Mesothelial cell of epicardium (in vitro differentiated cells): Measurements from ENCODE around the gene OBSL1. TPM values are rescaled to one million over a fixed set of nuclear protein-coding genes. Genes with fewer than 3 reads are reported as not detected.

Source experiments
- DNase-seq, 2 experiments: peaks; one replicate each; pipeline ENCODE4 v3.0.0; 2021; ENCODE audit warnings: low spot score in 2 of 2; ENCODE audit not compliant: unreplicated experiment in 2 of 2
- H3K27ac Mint-ChIP-seq: 2 replicates; pipeline ENCODE4 v1.8.0; 2021; ENCODE audit warnings: mixed read lengths
- H3K27me3 Mint-ChIP-seq: 2 replicates; pipeline ENCODE4 v1.8.0; 2021; ENCODE audit warnings: low read depth, mixed read lengths
- H3K36me3 Mint-ChIP-seq: 2 replicates; pipeline ENCODE4 v1.8.0; 2021; ENCODE audit warnings: mixed read lengths
- H3K4me1 Mint-ChIP-seq: 2 replicates; pipeline ENCODE4 v1.8.0; 2021; ENCODE audit warnings: mixed read lengths
- H3K4me3 Mint-ChIP-seq: 2 replicates; pipeline ENCODE4 v1.8.0; 2021; ENCODE audit warnings: mild to moderate bottlenecking, moderate library complexity, mixed read lengths
- H3K9me3 Mint-ChIP-seq: 2 replicates; pipeline ENCODE4 v1.8.0; 2021; ENCODE audit warnings: mixed read lengths
- CTCF ChIP-seq: fragments of 200-600 bp; sonication (generic); IDR thresholded peaks from one replicate; pipeline ENCODE4 v1.5.0; 2021; ENCODE audit warnings: antibody characterized with exemption; ENCODE audit not compliant: unreplicated experiment
- total RNA-seq: library from RNA; stranded (reverse); gene quantifications from 3 replicates; pipeline ENCODE4 v1.2.1, GENCODE V29; 2021

The OBSL1 gene
- total RNA-seq, 1 donor from 2014 or later, result 319 TPM

- H3K27ac Mint-ChIP-seq, result no peak overlapping the region
- H3K9me3 Mint-ChIP-seq, result no peaks in the 10 kb centered on the region
- peaks cover 8% of the 10 kb centered on the region for H3K36me3 Mint-ChIP-seq
- H3K27me3 Mint-ChIP-seq, result peaks cover 11% of the 10 kb centered on the region
- DNase-seq, result no peak
- TF ChIP-seq CTCF, result no peak
- peaks cover 3% of the 10 kb centered on the region for H3K4me1 Mint-ChIP-seq
- no peak overlapping the region for H3K4me3 Mint-ChIP-seq
Measured at GRCh38 chr2:219536425-219536824, 34.9 kb downstream of the OBSL1 start.

GRCh38 chr2:219533930-219534661, 37.2 kb downstream of the OBSL1 start:
- Mint-ChIP-seq H3K4me1 (peaks cover 3% of the 10 kb centered on the region), H3K4me3 (no peak overlapping the region), H3K27ac (no peak overlapping the region), H3K9me3 (no peaks in the 10 kb centered on the region), H3K27me3 (peaks cover 33% of the 10 kb centered on the region), H3K36me3 (peaks cover 5% of the 10 kb centered on the region)
- TF ChIP-seq CTCF, result no peak
- no peak for DNase-seq

- no peak overlapping the region for H3K4me3 Mint-ChIP-seq
- H3K4me1 Mint-ChIP-seq, result peaks cover under 1% of the 10 kb centered on the region
- peaks cover 51% of the 10 kb centered on the region for H3K27me3 Mint-ChIP-seq
- DNase-seq, result no peak
- no peaks in the 10 kb centered on the region for H3K9me3 Mint-ChIP-seq
- no peak overlapping the region for H3K27ac Mint-ChIP-seq
- no peaks in the 10 kb centered on the region for H3K36me3 Mint-ChIP-seq
- no peak for TF ChIP-seq CTCF
Measured at GRCh38 chr2:219532378-219532649, 39.0 kb downstream of the OBSL1 start.

GRCh38 chr2:219531639-219532377, 39.5 kb downstream of the OBSL1 start:
- DNase-seq, result no peak
- no peaks in the 10 kb centered on the region for H3K9me3 Mint-ChIP-seq
- H3K27me3 Mint-ChIP-seq, result peaks cover 56% of the 10 kb centered on the region
- no peak for TF ChIP-seq CTCF
- no peak overlapping the region for H3K27ac Mint-ChIP-seq
- no peaks in the 10 kb centered on the region for H3K36me3 Mint-ChIP-seq
- H3K4me3 Mint-ChIP-seq, result no peak overlapping the region
- H3K4me1 Mint-ChIP-seq, result peaks cover 4% of the 10 kb centered on the region

GRCh38 chr2:219530048-219530963, 41.0 kb downstream of the OBSL1 start:
- H3K36me3 Mint-ChIP-seq, result no peaks in the 10 kb centered on the region
- peak; percentile 91 to 97 for DNase-seq
- peak; percentile 89 for TF ChIP-seq CTCF
- no peak overlapping the region for H3K27ac Mint-ChIP-seq
- peaks cover 70% of the 10 kb centered on the region for H3K27me3 Mint-ChIP-seq
- H3K4me3 Mint-ChIP-seq, result no peak overlapping the region
- H3K9me3 Mint-ChIP-seq, result no peaks in the 10 kb centered on the region
- H3K4me1 Mint-ChIP-seq, result peaks cover 17% of the 10 kb centered on the region
